HUES6 (cell line): Measurements from ENCODE around the gene LRRC26.
A peak's percentile ranks its signal among the peaks of the same experiment; 100 is the strongest.

Experiments used
- H3K27ac ChIP-seq: 2 replicates; pipeline ENCODE4 v1.7.0; 2013; ENCODE audit warnings: low read depth, mild to moderate bottlenecking, low read length, inconsistent platforms
- H3K27me3 ChIP-seq: 2 replicates; pipeline ENCODE4 v1.6.1; 2013; ENCODE audit warnings: low read length; ENCODE audit not compliant: control insufficient read depth, insufficient read depth
- H3K36me3 ChIP-seq: 2 replicates; pipeline ENCODE4 v1.6.1; 2013; ENCODE audit warnings: low read length; ENCODE audit not compliant: control insufficient read depth, insufficient read depth
- H3K4me1 ChIP-seq: 2 replicates; pipeline ENCODE4 v1.6.1; 2013; ENCODE audit warnings: low read length; ENCODE audit not compliant: control insufficient read depth, insufficient read depth
- H3K4me3 ChIP-seq: 2 replicates; pipeline ENCODE4 v1.5.1; 2013; ENCODE audit warnings: low read depth, low read length
- H3K9ac ChIP-seq: one replicate; pipeline ENCODE4 v1.6.1; 2013; ENCODE audit warnings: mild to moderate bottlenecking, low read length
- H3K9me3 ChIP-seq: 2 replicates; pipeline ENCODE4 v1.6.1; 2013; ENCODE audit warnings: low read depth, low read length; ENCODE audit not compliant: control insufficient read depth, insufficient read depth

Gene LRRC26

DNA sequence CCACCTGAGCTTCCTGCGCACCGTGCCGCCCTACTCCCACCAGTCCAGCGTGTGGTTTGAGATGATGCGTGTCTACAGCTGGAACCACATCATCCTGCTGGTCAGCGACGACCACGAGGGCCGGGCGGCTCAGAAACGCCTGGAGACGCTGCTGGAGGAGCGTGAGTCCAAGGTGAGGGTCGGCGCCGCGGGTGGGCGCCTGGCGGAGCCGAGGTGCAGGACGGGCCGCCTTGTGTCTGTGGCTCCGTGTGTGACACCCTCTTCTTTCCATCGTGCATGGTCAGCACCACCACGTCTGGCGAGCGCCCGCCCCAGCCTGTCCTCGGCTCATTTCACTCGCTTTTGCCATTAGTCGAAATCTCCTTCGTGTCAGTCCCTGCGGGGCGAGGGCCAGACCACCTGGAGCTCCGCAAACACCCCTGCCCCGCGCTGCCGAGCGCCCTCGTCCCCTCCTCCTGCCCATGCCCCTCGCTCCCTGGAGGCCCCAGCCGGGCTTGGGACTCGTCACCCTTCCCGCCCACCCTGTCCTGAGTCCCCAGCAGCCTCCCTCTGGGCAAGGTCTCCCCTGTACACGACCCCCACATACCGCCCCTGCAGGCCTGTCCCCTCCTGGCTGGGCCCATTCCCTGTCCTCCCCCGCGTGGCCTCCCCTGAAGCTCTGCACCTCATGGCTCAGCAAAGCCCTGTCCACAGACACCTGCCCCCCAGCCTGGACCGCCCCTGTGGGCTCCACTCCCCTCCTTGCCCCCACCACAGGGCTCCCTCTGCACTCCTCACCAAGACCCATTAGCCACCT is 23.9 kb downstream of the LRRC26 start:
- peaks cover 71% of the 10 kb centered on the region for H3K27me3 ChIP-seq
- H3K4me3 ChIP-seq = no peak overlapping the region
- no peaks in the 10 kb centered on the region for H3K36me3 ChIP-seq
- H3K9ac ChIP-seq = no peak overlapping the region
- H3K27ac ChIP-seq = no peak overlapping the region
- H3K9me3 ChIP-seq = no peaks in the 10 kb centered on the region
- H3K4me1 ChIP-seq = peaks cover 11% of the 10 kb centered on the region

DNA sequence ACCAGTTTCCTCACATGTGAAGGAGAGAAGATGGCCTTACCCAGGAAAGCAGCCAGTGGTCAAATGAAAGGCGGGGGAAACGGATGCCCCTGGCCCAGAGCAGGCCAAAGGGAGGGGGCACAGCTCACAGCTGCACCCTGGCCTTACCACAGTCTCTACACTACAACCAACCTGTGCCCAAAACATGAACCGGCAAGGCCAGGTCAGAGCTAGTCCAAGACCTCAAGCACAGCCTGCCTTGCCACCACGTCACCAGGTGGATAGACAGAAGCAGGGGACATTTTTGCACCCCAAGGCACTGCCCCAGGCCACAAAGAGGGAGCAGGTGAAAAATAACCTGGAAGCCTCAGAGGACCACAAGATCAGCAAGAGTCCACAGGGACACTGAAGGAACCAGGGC is 26.4 kb downstream of the LRRC26 start:
- peaks cover 80% of the 10 kb centered on the region for H3K27me3 ChIP-seq
- H3K36me3 ChIP-seq = no peaks in the 10 kb centered on the region
- H3K9ac ChIP-seq = no peak overlapping the region
- no peaks in the 10 kb centered on the region for H3K9me3 ChIP-seq
- H3K27ac ChIP-seq = no peak overlapping the region
- no peak overlapping the region for H3K4me3 ChIP-seq
- 0 out of 2 replicates have a peak, but pooled peaks cover 6% of the 10 kb centered on the region for H3K4me1 ChIP-seq

DNA sequence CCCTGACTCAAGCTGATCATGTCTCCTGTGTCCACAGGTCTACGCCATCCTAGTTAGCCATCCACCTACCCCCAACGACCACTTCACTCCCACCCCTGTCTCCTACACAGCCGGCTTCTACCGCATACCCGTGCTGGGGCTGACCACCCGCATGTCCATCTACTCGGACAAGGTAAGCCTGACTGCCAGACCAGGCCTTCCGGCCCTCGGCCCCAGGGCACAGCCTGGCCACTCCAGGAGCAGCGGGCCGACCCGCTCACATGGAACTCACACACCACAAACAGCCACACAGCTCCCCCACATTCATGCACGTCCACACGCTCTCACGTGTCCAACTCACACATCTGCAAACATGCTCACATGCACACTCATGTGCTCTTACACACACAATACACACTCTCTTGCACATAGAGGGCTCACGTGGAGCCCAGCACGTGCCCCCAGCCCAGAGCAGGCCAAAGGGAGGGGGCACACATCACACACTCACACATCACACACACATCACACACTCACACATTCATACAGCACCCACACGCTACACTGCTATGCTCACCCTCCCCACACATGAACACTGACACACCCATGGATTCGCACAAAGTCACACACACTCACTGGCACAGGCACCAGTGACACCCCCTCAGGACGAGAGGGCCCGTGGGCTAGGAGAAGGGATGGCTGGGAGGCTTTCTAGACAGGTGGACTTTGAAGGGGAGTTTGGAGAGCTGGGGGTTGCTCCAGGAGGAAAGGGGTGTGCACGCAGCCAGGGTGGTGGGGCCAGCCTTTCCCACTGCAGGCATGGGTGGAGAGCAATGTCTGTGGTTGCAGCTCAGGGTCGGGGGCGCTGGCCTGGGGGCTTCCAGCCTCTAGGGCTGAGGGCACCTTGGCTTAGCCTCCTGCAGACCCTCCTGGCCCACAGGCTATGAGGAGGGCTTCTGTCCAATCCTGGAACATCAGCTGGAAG is 27.6 kb downstream of the LRRC26 start:
- H3K27ac ChIP-seq = no peak overlapping the region
- no peaks in the 10 kb centered on the region for H3K9me3 ChIP-seq
- no peaks in the 10 kb centered on the region for H3K36me3 ChIP-seq
- peaks cover 85% of the 10 kb centered on the region for H3K27me3 ChIP-seq
- no peak overlapping the region for H3K9ac ChIP-seq
- H3K4me1 ChIP-seq = 0 out of 2 replicates have a peak, but pooled peaks cover 6% of the 10 kb centered on the region
- no peak overlapping the region for H3K4me3 ChIP-seq

DNA sequence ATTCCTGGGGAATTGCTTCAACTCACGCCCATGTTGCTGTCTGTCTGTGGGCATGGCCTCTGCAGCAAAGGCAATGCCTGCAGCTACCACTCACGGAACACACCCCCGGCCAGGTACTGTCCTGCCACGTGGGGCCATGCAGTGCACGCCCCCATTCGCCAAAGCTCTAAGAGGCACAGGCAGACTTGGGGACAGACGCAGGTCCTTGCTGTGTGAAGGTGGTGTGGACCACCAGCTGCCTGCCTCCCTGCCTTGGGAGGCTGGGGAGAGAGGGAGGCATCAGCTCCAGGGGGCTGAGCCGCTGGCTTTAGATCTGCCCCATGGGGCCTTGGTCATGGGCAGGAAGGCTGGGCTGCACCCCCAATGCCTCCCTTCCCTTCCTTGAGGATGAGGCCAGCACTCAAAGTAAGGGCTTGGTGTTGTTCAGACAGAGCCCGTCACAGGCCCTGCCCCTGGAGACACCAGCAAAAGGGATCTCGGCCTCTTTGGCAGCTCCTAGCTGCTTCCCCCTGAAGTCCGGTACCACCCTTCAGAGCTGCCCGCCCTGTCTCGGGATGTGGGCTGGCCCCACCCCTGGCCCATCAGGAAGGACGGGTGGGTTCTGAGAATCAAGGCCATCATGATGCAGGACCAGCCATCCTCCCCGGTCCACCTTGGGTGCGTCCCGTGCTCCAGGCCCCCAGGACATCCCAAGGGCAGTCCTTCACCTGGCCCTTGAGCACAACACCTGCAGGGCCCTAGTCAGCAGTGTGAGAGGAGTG is 28.6 kb downstream of the LRRC26 start:
- H3K4me3 ChIP-seq = no peak overlapping the region
- no peaks in the 10 kb centered on the region for H3K36me3 ChIP-seq
- H3K4me1 ChIP-seq = 0 out of 2 replicates have a peak, but pooled peaks cover 3% of the 10 kb centered on the region
- H3K27ac ChIP-seq = no peak overlapping the region
- H3K9ac ChIP-seq = no peak overlapping the region
- H3K27me3 ChIP-seq = peaks cover 87% of the 10 kb centered on the region
- H3K9me3 ChIP-seq = no peaks in the 10 kb centered on the region

DNA sequence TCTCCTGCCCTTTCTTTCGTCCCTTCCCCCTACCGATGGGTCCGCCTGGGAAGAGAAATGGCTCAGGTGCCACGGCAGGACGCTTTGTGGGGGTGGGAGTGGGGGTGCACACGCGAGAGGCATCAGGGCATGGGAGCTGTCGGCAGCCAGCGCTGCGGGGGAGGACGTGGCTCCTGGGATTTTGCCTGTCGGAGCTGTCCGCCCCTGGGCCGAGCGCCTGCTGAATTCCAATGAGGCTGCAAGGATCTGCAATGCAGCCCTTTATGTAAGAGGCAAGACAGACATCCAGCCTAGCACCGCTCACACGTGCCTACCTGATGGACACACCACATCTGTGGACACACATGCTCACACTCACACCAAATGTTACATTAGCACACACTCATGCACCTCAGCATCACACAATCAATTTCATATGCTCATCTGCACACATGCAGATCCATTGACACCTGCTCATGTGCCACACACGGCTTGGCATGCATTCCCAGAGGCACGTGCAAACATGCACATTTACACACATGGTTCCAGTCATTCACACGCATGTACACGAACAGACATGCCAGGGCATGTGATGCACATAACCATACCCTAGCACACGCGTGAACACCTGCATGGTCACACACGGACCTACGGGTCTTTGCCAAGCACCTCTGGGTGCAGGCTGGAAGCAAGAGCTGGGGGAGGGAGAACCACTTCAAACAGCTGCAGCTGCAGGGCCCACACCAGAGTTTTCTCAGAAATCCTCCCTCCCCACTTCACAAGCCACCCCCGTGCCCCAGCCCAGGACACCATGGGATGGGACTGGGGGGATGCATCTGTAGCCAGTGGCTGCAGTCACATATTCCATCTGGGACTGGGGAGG is 29.5 kb downstream of the LRRC26 start:
- no peak overlapping the region for H3K4me3 ChIP-seq
- no peak overlapping the region for H3K27ac ChIP-seq
- no peaks in the 10 kb centered on the region for H3K9me3 ChIP-seq
- no peak overlapping the region for H3K9ac ChIP-seq
- no peaks in the 10 kb centered on the region for H3K36me3 ChIP-seq
- H3K4me1 ChIP-seq = 0 out of 2 replicates have a peak, but pooled peaks cover 3% of the 10 kb centered on the region
- H3K27me3 ChIP-seq = peaks cover 88% of the 10 kb centered on the region

DNA sequence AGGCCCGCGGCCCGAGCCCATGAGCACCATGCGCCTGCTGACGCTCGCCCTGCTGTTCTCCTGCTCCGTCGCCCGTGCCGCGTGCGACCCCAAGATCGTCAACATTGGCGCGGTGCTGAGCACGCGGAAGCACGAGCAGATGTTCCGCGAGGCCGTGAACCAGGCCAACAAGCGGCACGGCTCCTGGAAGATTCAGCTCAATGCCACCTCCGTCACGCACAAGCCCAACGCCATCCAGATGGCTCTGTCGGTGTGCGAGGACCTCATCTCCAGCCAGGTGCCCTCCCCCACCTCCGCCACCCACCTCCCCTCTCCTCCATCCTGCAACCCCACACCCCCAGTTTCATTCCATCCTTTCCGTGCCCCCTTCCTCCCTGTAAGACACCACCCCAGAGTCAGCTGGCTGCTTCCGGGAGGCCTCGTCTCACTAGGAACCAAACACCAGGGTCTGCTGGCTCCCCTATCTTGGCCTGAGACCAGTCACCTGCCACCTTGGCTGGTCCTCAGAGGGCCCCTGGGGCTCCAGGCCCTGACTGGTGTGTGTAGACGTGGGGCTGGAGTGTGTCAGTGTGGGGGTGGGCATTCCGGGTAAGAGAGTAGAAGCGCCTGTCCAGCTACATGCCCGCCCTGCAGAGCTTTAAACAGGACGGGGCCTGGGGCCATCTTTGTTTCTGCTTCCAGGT is 30.2 kb downstream of the LRRC26 start:
- Histone ChIP-seq H3K27ac (no peak overlapping the region), H3K27me3 (peaks cover 88% of the 10 kb centered on the region), H3K9ac (no peak overlapping the region), H3K36me3 (no peaks in the 10 kb centered on the region), H3K4me1 (0 out of 2 replicates have a peak, but pooled peaks cover 3% of the 10 kb centered on the region), H3K4me3 (peak overlapping the region; percentile 6; the same call in 1 of the 2 replicates), H3K9me3 (no peaks in the 10 kb centered on the region)

DNA sequence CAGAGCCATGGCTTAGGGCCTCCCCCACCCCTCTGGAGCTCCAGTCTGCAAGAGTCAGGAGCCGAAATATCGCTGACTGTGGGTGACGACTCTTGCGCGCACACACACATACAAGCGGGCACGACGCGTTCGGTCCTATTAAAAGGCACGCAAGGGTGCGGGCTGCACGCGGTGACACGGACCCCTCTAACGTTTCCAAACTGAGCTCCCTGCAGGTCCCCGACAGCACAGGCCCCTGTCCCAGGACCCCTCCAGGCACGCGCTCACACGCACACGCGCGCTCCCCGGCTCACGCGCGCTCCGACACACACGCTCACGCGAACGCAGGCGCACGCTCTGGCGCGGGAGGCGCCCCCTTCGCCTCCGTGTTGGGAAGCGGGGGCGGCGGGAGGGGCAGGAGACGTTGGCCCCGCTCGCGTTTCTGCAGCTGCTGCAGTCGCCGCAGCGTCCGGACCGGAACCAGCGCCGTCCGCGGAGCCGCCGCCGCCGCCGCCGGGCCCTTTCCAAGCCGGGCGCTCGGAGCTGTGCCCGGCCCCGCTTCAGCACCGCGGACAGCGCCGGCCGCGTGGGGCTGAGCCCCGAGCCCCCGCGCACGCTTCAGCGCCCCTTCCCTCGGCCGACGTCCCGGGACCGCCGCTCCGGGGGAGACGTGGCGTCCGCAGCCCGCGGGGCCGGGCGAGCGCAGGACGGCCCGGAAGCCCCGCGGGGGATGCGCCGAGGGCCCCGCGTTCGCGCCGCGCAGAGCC is 31.0 kb downstream of the LRRC26 start, which contains the start of gene GRIN1:
GRIN1 (plus strand) TSS at position 433 of the 746 bp plus-strand sequence. CDS start 333 bp downstream, outside the sequence.
- Histone ChIP-seq H3K9ac (no peak within 1 kb of the TSS), H3K4me1 (0 out of 2 replicates have a peak, but pooled peaks cover 3% of the 10 kb centered on the region), H3K27ac (no peak within 1 kb of the TSS), H3K27me3 (peaks cover 88% of the 10 kb centered on the region), H3K4me3 (peak within 1 kb of the TSS; percentile 32), H3K9me3 (no peaks in the 10 kb centered on the region), H3K36me3 (no peaks in the 10 kb centered on the region)

DNA sequence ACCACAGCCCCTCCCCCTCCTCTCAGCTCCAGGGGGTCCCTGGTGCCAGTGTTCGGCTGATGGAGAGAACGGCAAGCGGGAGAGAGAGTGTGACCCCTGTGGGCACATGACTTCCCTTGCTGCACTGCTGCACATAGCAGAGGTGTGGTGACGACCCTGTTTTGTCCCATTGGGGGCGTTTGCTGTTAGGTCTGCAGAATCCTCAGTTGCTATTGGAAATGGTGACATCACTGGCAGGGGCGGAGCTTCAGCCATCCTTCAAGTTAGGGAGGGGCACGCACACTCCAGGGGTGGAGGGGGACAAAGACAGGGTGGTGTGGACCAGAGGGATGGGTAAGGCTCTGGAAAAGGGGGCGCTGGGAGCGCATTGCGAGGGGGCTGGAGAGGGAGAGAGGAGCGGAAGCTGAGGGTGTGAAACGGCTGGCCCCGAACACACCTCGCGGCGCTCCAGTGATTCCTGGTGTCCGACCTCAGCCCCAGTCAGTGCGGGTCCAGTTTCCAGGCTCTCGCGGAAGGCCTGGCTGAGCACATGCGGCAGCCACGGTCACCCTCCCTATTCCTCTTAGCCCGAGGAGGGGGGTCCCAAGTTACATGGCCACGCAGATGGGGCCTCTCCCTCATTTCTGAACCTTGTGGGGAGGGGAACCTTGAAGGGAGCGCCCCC is 31.7 kb downstream of the LRRC26 start:
- no peaks in the 10 kb centered on the region for H3K36me3 ChIP-seq
- H3K4me1 ChIP-seq = 0 out of 2 replicates have a peak, but pooled peaks cover 3% of the 10 kb centered on the region
- peaks cover 87% of the 10 kb centered on the region for H3K27me3 ChIP-seq
- H3K9me3 ChIP-seq = no peaks in the 10 kb centered on the region
- H3K9ac ChIP-seq = no peak overlapping the region
- peak overlapping the region; percentile 32; the same call in 1 of the 2 replicates for H3K4me3 ChIP-seq
- H3K27ac ChIP-seq = no peak overlapping the region
